Kidney (tissue), 14 donors: ENCODE results near the gene LRRFIP1. TPM values are rescaled to one million over a fixed set of nuclear protein-coding genes. Genes with fewer than 3 reads are reported as not detected.
A peak's percentile ranks its signal among the peaks of the same experiment; 100 is the strongest.

Source experiments
- DNase-seq, 5 donors: peaks; one replicate each; pipeline ENCODE4 v3.0.0-alpha.2; 2013 to 2020
- FAIRE-seq: peaks from 2 replicates; lab custom pipeline; 2012; peaks lifted over from hg19 to GRCh38; lab: Jason Lieb, UNC
- H3K27ac ChIP-seq, 2 donors: one replicate each; pipeline ENCODE4 v1.7.0; 2013; ENCODE audit warnings: low read depth in 2 of 2, low read length in 2 of 2, inconsistent platforms in 1 of 2
- H3K27me3 ChIP-seq: one replicate; pipeline ENCODE4 v1.7.1; 2013; ENCODE audit warnings: low read length, inconsistent platforms; ENCODE audit not compliant: control insufficient read depth, insufficient read depth
- H3K36me3 ChIP-seq, 3 donors: one replicate each; pipeline versions ENCODE4 v1.7.0 to v1.7.1; 2013; ENCODE audit warnings: low read length in 3 of 3, control low read depth in 1 of 3, inconsistent platforms in 1 of 3; ENCODE audit not compliant: insufficient read depth in 3 of 3, control insufficient read depth in 2 of 3
- H3K4me1 ChIP-seq, 3 donors: one replicate each; pipeline versions ENCODE4 v1.7.0 to v1.7.1; 2013; ENCODE audit warnings: low read length in 3 of 3, inconsistent platforms in 1 of 3, low read depth in 1 of 3; ENCODE audit not compliant: control insufficient read depth in 2 of 3, insufficient read depth in 2 of 3
- H3K4me3 ChIP-seq, 3 donors: one replicate each; pipeline versions ENCODE4 v1.7.0 to v1.8.1; 2013; ENCODE audit warnings: low read length in 3 of 3, control low read depth in 1 of 3, inconsistent platforms in 1 of 3
- H3K9ac ChIP-seq, 3 donors: one replicate each; pipeline versions ENCODE4 v1.7.0 to v1.7.1; 2013; ENCODE audit warnings: low read length in 3 of 3, control low read depth in 1 of 3, inconsistent platforms in 1 of 3
- H3K9me3 ChIP-seq, 3 donors: one replicate each; pipeline versions ENCODE4 v1.7.0 to v1.7.1; 2013; ENCODE audit warnings: low read length in 3 of 3, control low read depth in 1 of 3, inconsistent platforms in 1 of 3; ENCODE audit not compliant: control insufficient read depth in 2 of 3, insufficient read depth in 1 of 3
- CTCF ChIP-seq: IDR thresholded peaks from 3 replicates; pipeline ENCODE4 v1.5.1; 2012; ENCODE audit warnings: mild to moderate bottlenecking, moderate library complexity, borderline replicate concordance; ENCODE audit not compliant: insufficient read depth; ENCODE audit errors: extremely low read depth
- intact Hi-C: fragments of 100-400 bp; cut with DNase I; formaldehyde crosslinking; loops from one replicate; pipeline ENCODE4 v1.11.1; 2022
- polyA plus RNA-seq: library from polyadenylated mRNA; stranded (reverse); fragments of 350-450 nt; fragmentation: Illumina TruSeq; extraction: RNeasy Lipid Tissue Mini Kit (QIAGEN cat#74804); gene quantifications from one replicate; pipeline ENCODE4 v1.2.3, GENCODE V29; 2014; ENCODE audit warnings: low read depth, low replicate concordance; ENCODE audit not compliant: insufficient read depth
- total RNA-seq: library from RNA; stranded (reverse); fragmentation: NEBNext Ultra II Directional; extraction: Animal tissue kit (Norgen Biotek cat#: 25700); gene quantifications from one replicate; pipeline ENCODE4 v1.2.1, GENCODE V29; 2021
- donor health status: control.
- donor health status: control.
- donor health status: control.
- donor health status: control.
- donor health status: control.
- donor health status: DM: yes; HTN: yes; CAD: no.
- donor health status: Normal renal cell carcinoma (clear cell type).

The LRRFIP1 gene
- total and polyA plus RNA-seq, 2 donors from 2014 or later, result 39.1 to 204 TPM

DNA sequence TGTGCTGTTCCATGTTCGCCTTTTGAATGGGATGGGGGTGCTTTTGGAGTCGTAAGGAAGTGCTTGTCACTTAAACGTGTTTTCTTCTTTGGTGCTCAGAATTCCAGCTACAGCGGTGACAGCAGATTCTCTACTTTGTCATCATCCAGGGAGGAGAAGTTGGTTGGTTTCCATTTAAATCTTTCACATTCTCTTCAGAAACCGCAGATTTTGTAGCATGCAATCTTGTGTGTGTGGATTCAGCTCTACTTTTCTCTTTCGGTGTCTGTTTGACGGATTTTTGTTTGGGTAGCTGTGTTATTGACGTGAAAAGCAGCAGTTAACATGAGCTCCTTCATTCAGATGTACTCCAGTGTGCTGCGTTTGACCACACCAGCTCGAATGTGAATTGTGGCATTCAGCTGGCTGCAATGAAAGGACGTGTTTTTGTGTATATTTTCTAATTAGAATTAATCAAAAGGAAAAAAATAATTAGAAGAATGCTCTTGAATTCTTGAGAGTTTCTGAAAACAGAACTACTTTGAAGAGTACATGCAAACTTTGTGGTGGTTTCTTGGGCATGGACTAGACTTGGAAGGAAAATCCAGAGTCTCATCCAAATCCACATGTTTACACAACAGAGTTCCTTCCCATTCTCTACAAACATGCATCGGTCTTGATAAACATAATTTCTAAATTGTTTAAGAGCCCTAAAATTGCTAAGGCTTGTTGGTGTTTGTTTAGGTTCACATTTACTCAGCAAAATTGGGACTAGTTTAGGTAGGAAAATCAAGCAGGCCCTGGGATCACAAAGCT is 102.5 kb downstream of the LRRFIP1 start:
- Histone ChIP-seq H3K9me3 (no peaks in the 10 kb centered on the region), H3K36me3 (no peaks in the 10 kb centered on the region), H3K4me1 (peaks cover 3 to 44% (median 34%) of the 10 kb centered on the region in 3 donors), H3K27me3 (no peaks in the 10 kb centered on the region), H3K4me3 (no peak overlapping the region), H3K9ac (no peak overlapping the region), H3K27ac (peak overlapping the region in 1 of 2 donors; percentile 26)
- intact Hi-C loops, result no loop called here
- DNase-seq (no peak), FAIRE-seq (no peak)
- no peak for TF ChIP-seq CTCF

- FAIRE-seq (no peak), DNase-seq (peak in 1 of 5 donors; percentile 80)
- peaks cover 3 to 34% (median 31%) of the 10 kb centered on the region in 3 donors for H3K4me1 ChIP-seq
- H3K4me3 ChIP-seq, result no peak overlapping the region
- peak overlapping the region in 1 of 2 donors; percentile 79 for H3K27ac ChIP-seq
- H3K36me3 ChIP-seq, result no peaks in the 10 kb centered on the region
- TF ChIP-seq CTCF, result no peak
- H3K27me3 ChIP-seq, result no peaks in the 10 kb centered on the region
- H3K9me3 ChIP-seq, result no peaks in the 10 kb centered on the region
- H3K9ac ChIP-seq, result peak overlapping the region in 1 of 3 donors; percentile 58
- intact Hi-C loops, result no loop called here
Measured at GRCh38 chr2:237731663-237732062, 104.3 kb downstream of the LRRFIP1 start.

DNA sequence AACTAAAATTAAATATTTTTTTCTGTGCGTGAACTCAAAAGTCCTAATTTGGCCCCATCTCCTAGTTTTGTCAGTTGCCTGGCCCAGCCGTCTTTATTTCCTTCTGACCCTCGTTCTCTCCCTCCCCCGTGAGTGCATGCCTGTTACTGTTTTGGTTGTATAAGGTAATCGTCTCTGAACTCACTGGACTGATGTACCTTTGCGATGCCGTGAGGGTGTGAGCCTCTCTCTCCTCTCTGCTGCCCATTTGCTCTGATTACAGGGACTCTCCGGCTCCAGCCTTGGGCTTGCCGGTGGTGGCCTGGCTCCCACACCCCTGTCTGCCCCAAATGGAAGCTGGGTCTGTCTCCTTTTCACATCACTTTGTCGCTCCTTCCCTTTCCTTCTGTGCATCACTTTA is 104.7 kb downstream of the LRRFIP1 start:
- Histone ChIP-seq H3K4me3 (no peak overlapping the region), H3K9ac (peak overlapping the region in 2 of 3 donors; percentile 5 to 35), H3K27me3 (no peaks in the 10 kb centered on the region), H3K9me3 (no peaks in the 10 kb centered on the region), H3K36me3 (no peaks in the 10 kb centered on the region), H3K4me1 (peaks cover 3 to 32% (median 31%) of the 10 kb centered on the region in 3 donors), H3K27ac (peak overlapping the region; percentile 51 to 74)
- intact Hi-C loops, result no loop called here
- DNase-seq, result peak in 1 of 5 donors; percentile 15
- TF ChIP-seq CTCF, result no peak
- no peak for FAIRE-seq
